ENCODE measurements around the gene NAV1.
"Not testable (repeated sequence)": the region's sequence is repeated elsewhere in the genome, so short reads cannot be mapped to it uniquely, and the experiment has no call there.

NAV1 gene

GRCh38 chr1:201516511-201517127 lies 22.3 kb upstream of the NAV1 start:
- H3K9me2 ChIP-seq (replicated peaks; ENCODE audit: control insufficient read depth, low read length) = no peaks in the 10 kb centered on the region
- no peaks in the 10 kb centered on the region for H3K27me3 ChIP-seq (ENCODE audit: control insufficient read depth, low read length)
- H3K27ac ChIP-seq (ENCODE audit: low read depth, low read length) = no peak overlapping the region
- H3K4me2 ChIP-seq (ENCODE audit: low read length) = no peak overlapping the region
- no peak for TF ChIP-seq EZH2phosphoT487 (IDR thresholded peaks at IDR 0.05; ENCODE audit: borderline replicate concordance, low read length)
- TF ChIP-seq CTCF (IDR thresholded peaks at IDR 0.05; ENCODE audit: low read depth, low read length, poor library complexity, severe bottlenecking) = no peak
- H3K4me3 ChIP-seq (ENCODE audit: low read length) = no peak overlapping the region
- H3K36me3 ChIP-seq (ENCODE audit: control insufficient read depth, low read length) = no peaks in the 10 kb centered on the region
- no peaks in the 10 kb centered on the region for H4K20me1 ChIP-seq (ENCODE audit: control insufficient read depth, insufficient read depth, low read depth, low read length)
- H3F3A ChIP-seq (ENCODE audit: control insufficient read depth, insufficient read depth) = no peaks in the 10 kb centered on the region; the same call in 1 of the 2 replicates
- no peaks in the 10 kb centered on the region for H3K79me2 ChIP-seq (ENCODE audit: control insufficient read depth, low read length)
- H3K4me1 ChIP-seq (ENCODE audit: control insufficient read depth, low read length) = peaks cover 13% of the 10 kb centered on the region
- no peaks in the 10 kb centered on the region for H3K9me3 ChIP-seq (ENCODE audit: control insufficient read depth, insufficient read depth, low read length)

GRCh38 chr1:201517631-201518030 lies 21.3 kb upstream of the NAV1 start:
- Histone ChIP-seq H3K4me3 (ENCODE audit: low read length) (no peak overlapping the region), H3K4me1 (ENCODE audit: control insufficient read depth, low read length) (peaks cover 3% of the 10 kb centered on the region), H3K27ac (ENCODE audit: low read depth, low read length) (no peak overlapping the region)

GRCh38 chr1:201518071-201518470 lies 20.9 kb upstream of the NAV1 start:
- Histone ChIP-seq H4K20me1 (ENCODE audit: control insufficient read depth, insufficient read depth, low read depth, low read length) (no peaks in the 10 kb centered on the region), H3K36me3 (ENCODE audit: control insufficient read depth, low read length) (no peaks in the 10 kb centered on the region), H3K27me3 (ENCODE audit: control insufficient read depth, low read length) (no peaks in the 10 kb centered on the region), H3K27ac (ENCODE audit: low read depth, low read length) (no peak overlapping the region), H3K9me3 (ENCODE audit: control insufficient read depth, insufficient read depth, low read length) (no peaks in the 10 kb centered on the region), H3K4me1 (ENCODE audit: control insufficient read depth, low read length) (no peaks in the 10 kb centered on the region; the same call in 1 of the 2 replicates), H3K4me3 (ENCODE audit: low read length) (no peak overlapping the region), H3K4me2 (ENCODE audit: low read length) (no peak overlapping the region), H3F3A (ENCODE audit: control insufficient read depth, insufficient read depth) (no peaks in the 10 kb centered on the region), H3K9me2 (replicated peaks; ENCODE audit: control insufficient read depth, low read length) (no peaks in the 10 kb centered on the region), H3K79me2 (ENCODE audit: control insufficient read depth, low read length) (no peaks in the 10 kb centered on the region)
- TF ChIP-seq EZH2phosphoT487 (IDR thresholded peaks at IDR 0.05; ENCODE audit: borderline replicate concordance, low read length) = no peak
- TF ChIP-seq CTCF (IDR thresholded peaks at IDR 0.05; ENCODE audit: low read depth, low read length, poor library complexity, severe bottlenecking) = no peak

More at GRCh38 chr1:201517631-201518030, 21.3 kb upstream of the NAV1 start:
- Histone ChIP-seq H3K4me2 (ENCODE audit: low read length) (no peak overlapping the region), H4K20me1 (ENCODE audit: control insufficient read depth, insufficient read depth, low read depth, low read length) (no peaks in the 10 kb centered on the region), H3F3A (ENCODE audit: control insufficient read depth, insufficient read depth) (no peaks in the 10 kb centered on the region), H3K9me2 (replicated peaks; ENCODE audit: control insufficient read depth, low read length) (no peaks in the 10 kb centered on the region), H3K36me3 (ENCODE audit: control insufficient read depth, low read length) (no peaks in the 10 kb centered on the region), H3K27me3 (ENCODE audit: control insufficient read depth, low read length) (no peaks in the 10 kb centered on the region), H3K9me3 (ENCODE audit: control insufficient read depth, insufficient read depth, low read length) (no peaks in the 10 kb centered on the region), H3K79me2 (ENCODE audit: control insufficient read depth, low read length) (no peaks in the 10 kb centered on the region)
- TF ChIP-seq CTCF (IDR thresholded peaks at IDR 0.05; ENCODE audit: low read depth, low read length, poor library complexity, severe bottlenecking) (no peak), EZH2phosphoT487 (IDR thresholded peaks at IDR 0.05; ENCODE audit: borderline replicate concordance, low read length) (no peak)

- H3K9me3 ChIP-seq (ENCODE audit: control insufficient read depth, insufficient read depth, low read length); H4K20me1 ChIP-seq (ENCODE audit: control insufficient read depth, insufficient read depth, low read depth, low read length); H3K4me1 ChIP-seq (ENCODE audit: control insufficient read depth, low read length); H3K36me3 ChIP-seq (ENCODE audit: control insufficient read depth, low read length); H3K27me3 ChIP-seq (ENCODE audit: control insufficient read depth, low read length); H3K27ac ChIP-seq (ENCODE audit: low read depth, low read length); H3K4me3 ChIP-seq (ENCODE audit: low read length); H3K9me2 ChIP-seq (replicated peaks; ENCODE audit: control insufficient read depth, low read length); H3K4me2 ChIP-seq (ENCODE audit: low read length); H3K79me2 ChIP-seq (ENCODE audit: control insufficient read depth, low read length); H3F3A ChIP-seq (ENCODE audit: control insufficient read depth, insufficient read depth): not testable (repeated sequence)
These were observed 18.8 kb upstream of the NAV1 start for GRCh38 chr1:201520046-201520575.
